BLaER1 treated with 17β-estradiol and CSF1 and Interleukin-3, amounts not matched to agents 10 nM and 100 nM (cell line): ENCODE measurements around the gene ANKS1B.

ENCODE experiments used
- H3K27ac ChIP-seq, 11 experiments: shearing (Covaris generic); formaldehyde crosslinking; 2 replicates each; pipeline ENCODE4 v1.8.1; 2022
- H3K27me3 ChIP-seq, 11 experiments: shearing (Covaris generic); formaldehyde crosslinking; 2 replicates each; pipeline ENCODE4 v1.8.1; 2022
- H3K36me3 ChIP-seq, 11 experiments: shearing (Covaris generic); formaldehyde crosslinking; 2 replicates each; pipeline ENCODE4 v1.8.1; 2022
- H3K4me1 ChIP-seq, 10 experiments: shearing (Covaris generic); formaldehyde crosslinking; 2 replicates each; pipeline ENCODE4 v1.8.1; 2022
- H3K4me2 ChIP-seq, 11 experiments: shearing (Covaris generic); formaldehyde crosslinking; 2 replicates each; pipeline ENCODE4 v1.8.1; 2022
- H3K4me3 ChIP-seq, 10 experiments: shearing (Covaris generic); formaldehyde crosslinking; 2 replicates each; pipeline ENCODE4 v1.8.1; 2022
- H3K9ac ChIP-seq, 11 experiments: shearing (Covaris generic); formaldehyde crosslinking; 2 replicates each; pipeline ENCODE4 v1.8.1; 2022
- H3K9me3 ChIP-seq, 11 experiments: shearing (Covaris generic); formaldehyde crosslinking; replicated peaks in 1 of 11; 2 replicates each; pipeline ENCODE4 v1.8.1; 2022
- H4K20me1 ChIP-seq, 11 experiments: shearing (Covaris generic); formaldehyde crosslinking; 2 replicates each; pipeline ENCODE4 v1.8.1; 2022
- Cebpa-rat ChIP-seq, 11 experiments: shearing (Covaris generic); IDR thresholded peaks; 2 replicates each; pipeline ENCODE4 v1.8.1; 2022

The ANKS1B gene

DNA sequence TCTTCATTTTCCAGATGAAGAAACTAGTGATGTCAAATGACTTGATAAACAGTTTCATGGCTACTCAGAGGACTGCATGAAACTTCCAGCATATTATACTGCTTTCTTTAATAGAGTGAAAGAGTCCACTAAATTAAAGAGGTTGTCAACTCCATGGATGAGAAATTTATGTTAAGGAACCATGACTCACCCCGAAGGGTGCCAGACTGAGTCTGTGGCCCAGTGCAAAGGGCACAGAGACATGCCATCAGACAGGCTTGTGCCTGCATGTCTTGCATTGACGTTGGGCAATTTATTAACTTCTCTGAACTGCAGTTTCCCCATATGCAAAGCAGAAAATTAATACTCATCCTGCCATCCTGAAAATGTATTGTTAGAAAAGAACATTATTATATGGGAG lies 957.3 kb downstream of the ANKS1B start:
- Histone ChIP-seq H3K4me3 (no peak overlapping the region), H3K4me1 (peaks cover 0 to 18% (median 12%) of the 10 kb centered on the region in 10 experiments; a peak in 14 of 20 replicates), H3K4me2 (no peak overlapping the region), H3K27me3 (no peaks in the 10 kb centered on the region), H3K9ac (no peak overlapping the region), H3K27ac (no peak overlapping the region), H3K36me3 (peaks cover 0 to 18% (median 0%) of the 10 kb centered on the region in 11 experiments; a peak in 5 of 22 replicates), H4K20me1 (no peaks in the 10 kb centered on the region), H3K9me3 (no peaks in the 10 kb centered on the region; a peak in 1 of 22 replicates)
- TF ChIP-seq Cebpa-rat (IDR thresholded peaks at IDR 0.05) = no peak

GRCh38 chr12:99027055-99027393 lies 957.7 kb downstream of the ANKS1B start:
- H3K27me3 ChIP-seq = no peaks in the 10 kb centered on the region
- no peak overlapping the region for H3K9ac ChIP-seq

DNA sequence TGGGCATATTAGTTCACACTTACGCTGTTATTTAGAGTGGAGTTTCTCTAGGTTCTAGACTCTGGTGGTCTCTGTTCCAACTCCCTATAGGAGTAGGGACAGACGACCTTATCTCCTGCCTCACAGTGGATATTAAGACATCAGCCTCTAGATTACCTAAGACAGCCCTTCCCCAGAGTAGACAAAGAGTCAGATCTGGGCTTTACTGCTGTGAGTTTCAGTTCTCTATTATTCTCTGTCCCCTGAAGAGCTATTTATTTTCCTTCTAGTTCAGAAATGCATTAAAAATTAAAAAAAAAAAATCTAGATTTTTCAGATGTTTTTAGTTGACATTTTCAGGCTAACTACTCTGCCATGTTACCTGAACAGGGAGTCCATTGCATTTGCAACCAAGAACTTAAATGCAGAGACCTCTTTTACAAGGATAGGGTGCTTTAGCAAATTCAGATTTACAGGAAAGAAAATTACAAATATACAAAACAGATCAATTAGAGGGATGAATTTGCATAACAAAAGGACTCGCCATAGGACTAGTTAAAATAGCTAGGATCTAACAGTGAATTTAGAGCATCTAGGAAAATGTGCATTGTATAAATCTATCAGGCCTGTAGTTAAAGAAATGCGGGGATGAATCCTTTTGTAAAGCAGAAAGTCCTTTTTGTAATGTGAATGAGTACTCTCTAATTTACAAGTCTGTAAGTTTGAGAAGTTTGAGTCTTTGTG lies 958.2 kb downstream of the ANKS1B start:
- peaks cover 0 to 10% (median 0%) of the 10 kb centered on the region in 11 experiments; a peak in 4 of 22 replicates for H3K36me3 ChIP-seq
- H3K9ac ChIP-seq = no peak overlapping the region
- TF ChIP-seq Cebpa-rat (IDR thresholded peaks at IDR 0.05) = no peak
- no peak overlapping the region for H3K4me3 ChIP-seq
- 0 out of 22 replicates have a peak overlapping the region, but pooled peaks of 2 of the 11 experiments have one; percentile 2 to 4 for H3K4me2 ChIP-seq
- no peaks in the 10 kb centered on the region for H3K9me3 ChIP-seq
- no peak overlapping the region for H3K27ac ChIP-seq
- H3K4me1 ChIP-seq = peaks cover 0 to 17% (median 12%) of the 10 kb centered on the region in 10 experiments; a peak in 14 of 20 replicates
- H4K20me1 ChIP-seq = no peaks in the 10 kb centered on the region
- no peaks in the 10 kb centered on the region for H3K27me3 ChIP-seq

More at GRCh38 chr12:99027055-99027393, 957.7 kb downstream of the ANKS1B start:
- Histone ChIP-seq H3K27ac (no peak overlapping the region), H3K4me2 (no peak overlapping the region), H3K4me3 (no peak overlapping the region), H3K4me1 (peaks cover 0 to 18% (median 12%) of the 10 kb centered on the region in 10 experiments; a peak in 14 of 20 replicates), H4K20me1 (no peaks in the 10 kb centered on the region), H3K9me3 (no peaks in the 10 kb centered on the region; a peak in 1 of 22 replicates), H3K36me3 (peaks cover 0 to 15% (median 0%) of the 10 kb centered on the region in 11 experiments; a peak in 4 of 22 replicates)
- TF ChIP-seq Cebpa-rat (IDR thresholded peaks at IDR 0.05) = no peak

GRCh38 chr12:99024870-99025269 lies 959.9 kb downstream of the ANKS1B start:
- Histone ChIP-seq H4K20me1 (no peaks in the 10 kb centered on the region), H3K9me3 (no peaks in the 10 kb centered on the region), H3K36me3 (peaks cover 0 to 7% (median 0%) of the 10 kb centered on the region in 11 experiments; a peak in 3 of 22 replicates), H3K27me3 (no peaks in the 10 kb centered on the region), H3K9ac (no peak overlapping the region), H3K27ac (no peak overlapping the region), H3K4me2 (no peak overlapping the region), H3K4me3 (no peak overlapping the region), H3K4me1 (peaks cover 0 to 14% (median 3%) of the 10 kb centered on the region in 10 experiments; a peak in 12 of 20 replicates)
- no peak for TF ChIP-seq Cebpa-rat (IDR thresholded peaks at IDR 0.05)

- Histone ChIP-seq H3K36me3 (peaks cover 0 to 7% (median 0%) of the 10 kb centered on the region in 11 experiments; a peak in 3 of 22 replicates), H3K9me3 (peaks cover 0 to 4% (median 0%) of the 10 kb centered on the region in 11 experiments; a peak in 1 of 22 replicates), H4K20me1 (no peaks in the 10 kb centered on the region), H3K4me1 (peaks cover 0 to 14% (median 1%) of the 10 kb centered on the region in 10 experiments; a peak in 5 of 20 replicates), H3K4me2 (no peak overlapping the region), H3K27me3 (no peaks in the 10 kb centered on the region), H3K9ac (no peak overlapping the region), H3K27ac (no peak overlapping the region), H3K4me3 (no peak overlapping the region)
- TF ChIP-seq Cebpa-rat (IDR thresholded peaks at IDR 0.05) = no peak
These were observed 960.5 kb downstream of the ANKS1B start for GRCh38 chr12:99024191-99024590.

DNA sequence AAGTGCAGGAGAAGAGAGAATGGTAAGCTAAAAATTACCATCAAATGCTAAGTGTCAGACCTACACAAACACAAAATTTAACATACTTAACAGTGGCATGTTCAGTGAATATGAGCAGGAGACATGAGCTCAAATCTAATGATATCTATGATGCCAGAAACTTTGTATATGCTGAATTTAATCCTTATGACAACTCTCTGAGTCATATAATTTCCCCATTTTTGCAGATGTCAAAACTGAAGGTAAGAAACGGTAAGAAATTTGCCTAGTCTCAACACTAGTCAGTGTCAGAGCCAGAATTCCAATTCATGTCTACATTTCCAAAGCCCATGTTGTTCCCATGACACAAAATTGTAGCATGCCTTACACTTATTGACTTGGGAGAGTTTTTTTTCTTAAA lies 963.9 kb downstream of the ANKS1B start:
- Histone ChIP-seq H3K27me3 (no peaks in the 10 kb centered on the region), H3K27ac (no peak overlapping the region), H3K4me1 (no peaks in the 10 kb centered on the region; a peak in 1 of 20 replicates), H3K9me3 (peaks cover 28 to 37% (median 31%) of the 10 kb centered on the region in 11 experiments), H3K4me3 (no peak overlapping the region), H3K4me2 (no peak overlapping the region), H4K20me1 (no peaks in the 10 kb centered on the region), H3K36me3 (peaks cover 0 to 34% (median 28%) of the 10 kb centered on the region in 11 experiments; a peak in 14 of 22 replicates), H3K9ac (no peak overlapping the region)
- TF ChIP-seq Cebpa-rat (IDR thresholded peaks at IDR 0.05) = no peak

DNA sequence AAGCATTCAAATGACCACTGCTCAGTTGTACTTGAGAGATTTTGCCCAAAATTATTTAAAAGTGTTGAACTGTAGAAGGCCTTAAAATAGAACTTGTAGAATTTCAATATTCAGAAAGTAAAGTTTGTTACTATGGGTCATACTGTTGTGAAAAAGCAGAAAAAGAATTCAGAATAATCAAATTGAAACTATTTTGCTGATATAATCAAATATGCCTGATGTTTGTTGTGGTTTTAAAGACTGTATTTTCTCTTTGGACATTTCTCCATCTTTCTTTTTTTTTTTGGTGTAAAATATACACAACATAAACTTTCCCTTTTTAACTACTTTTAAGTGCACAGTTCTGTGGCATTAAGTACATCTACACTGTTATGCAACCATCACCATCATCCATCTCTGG lies 964.9 kb downstream of the ANKS1B start:
- no peaks in the 10 kb centered on the region for H4K20me1 ChIP-seq
- no peaks in the 10 kb centered on the region for H3K27me3 ChIP-seq
- no peak overlapping the region for H3K4me3 ChIP-seq
- no peak overlapping the region for H3K4me2 ChIP-seq
- peaks cover 29 to 47% (median 40%) of the 10 kb centered on the region in 11 experiments for H3K9me3 ChIP-seq
- H3K9ac ChIP-seq = no peak overlapping the region
- no peaks in the 10 kb centered on the region for H3K4me1 ChIP-seq
- H3K27ac ChIP-seq = no peak overlapping the region
- H3K36me3 ChIP-seq = peaks cover 0 to 41% (median 28%) of the 10 kb centered on the region in 11 experiments; a peak in 14 of 22 replicates
- TF ChIP-seq Cebpa-rat (IDR thresholded peaks at IDR 0.05) = no peak

- TF ChIP-seq Cebpa-rat (IDR thresholded peaks at IDR 0.05) = no peak
- Histone ChIP-seq H4K20me1 (no peaks in the 10 kb centered on the region), H3K36me3 (peaks cover 0 to 41% (median 28%) of the 10 kb centered on the region in 11 experiments; a peak in 14 of 22 replicates), H3K27ac (no peak overlapping the region), H3K27me3 (no peaks in the 10 kb centered on the region), H3K4me1 (no peaks in the 10 kb centered on the region), H3K9me3 (peaks cover 29 to 48% (median 41%) of the 10 kb centered on the region in 11 experiments), H3K4me3 (no peak overlapping the region), H3K4me2 (no peak overlapping the region), H3K9ac (no peak overlapping the region)
These were observed 966.8 kb downstream of the ANKS1B start for GRCh38 chr12:99017971-99018370.

DNA sequence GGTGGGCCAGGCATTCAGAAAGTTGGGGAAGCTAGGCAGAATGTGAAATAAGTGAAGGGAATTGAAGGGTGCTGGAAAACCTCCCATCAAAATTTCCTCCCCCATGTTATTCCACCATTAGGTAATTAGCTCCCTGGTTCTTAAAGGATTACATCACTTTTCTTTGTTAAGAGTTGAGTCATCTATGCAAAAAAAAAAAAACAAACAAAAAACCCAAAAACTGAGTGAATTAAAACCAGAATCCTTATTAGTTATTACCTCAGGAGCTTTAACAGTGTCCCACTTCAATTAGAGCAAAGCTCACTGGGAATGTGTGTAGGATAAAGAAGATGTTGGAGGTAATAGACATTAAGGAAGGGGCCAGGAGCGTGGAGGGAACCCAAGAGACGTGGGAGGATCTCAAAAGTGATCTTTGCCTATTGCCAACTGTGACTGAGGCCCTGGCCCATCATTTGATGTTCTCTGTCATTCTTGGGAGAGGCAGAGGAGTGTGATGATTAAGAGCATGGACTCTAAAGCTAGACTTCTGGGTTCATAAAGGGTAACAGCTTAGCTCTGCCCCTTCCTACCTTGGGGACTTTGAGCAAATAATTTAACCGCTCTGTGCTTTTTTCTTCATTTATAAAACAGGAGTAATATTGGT lies 975.0 kb downstream of the ANKS1B start:
- no peak overlapping the region for H3K9ac ChIP-seq
- H3K4me1 ChIP-seq = no peaks in the 10 kb centered on the region
- no peaks in the 10 kb centered on the region; a peak in 1 of 22 replicates for H4K20me1 ChIP-seq
- no peak overlapping the region for H3K27ac ChIP-seq
- H3K36me3 ChIP-seq = peaks cover 0 to 15% (median 0%) of the 10 kb centered on the region in 11 experiments; a peak in 7 of 22 replicates
- no peaks in the 10 kb centered on the region for H3K27me3 ChIP-seq
- no peak for TF ChIP-seq Cebpa-rat (IDR thresholded peaks at IDR 0.05)
- H3K4me3 ChIP-seq = no peak overlapping the region
- peaks cover 0 to 2% (median under 1%) of the 10 kb centered on the region in 11 experiments; a peak in 5 of 22 replicates for H3K9me3 ChIP-seq
- H3K4me2 ChIP-seq = no peak overlapping the region
